ENCODE measurements around the gene FAM151B. TPM values are rescaled to one million over a fixed set of nuclear protein-coding genes. Genes with fewer than 3 reads are reported as not detected.
A peak's percentile ranks its signal among the peaks of the same experiment; 100 is the strongest.
"Not testable (repeated sequence)": the region's sequence is repeated elsewhere in the genome, so short reads cannot be mapped to it uniquely, and the experiment has no call there.

The FAM151B gene
- total and polyA plus RNA-seq, 5 donors from 2014 or later = 0.32 TPM; not detected in 4

GRCh38 chr5:80573062-80573461 lies 85.2 kb downstream of the FAM151B start:
- DNase-seq = no peak
- Mint-ChIP-seq H3K27me3 (peaks cover 47% of the 10 kb centered on the region), H3K9me3 (peaks cover 0 to 4% (median 0%) of the 10 kb centered on the region in 7 donors), H3K27ac (peak overlapping the region in 1 of 3 donors; percentile 45), H3K4me3 (no peak overlapping the region), H3K36me3 (no peaks in the 10 kb centered on the region), H3K4me1 (peaks cover 0 to 7% (median 3%) of the 10 kb centered on the region in 4 donors)
- Histone ChIP-seq H3K36me3 (ENCODE audit: control insufficient read depth, insufficient read depth, low read length) (no peaks in the 10 kb centered on the region), H3K9me3 (ENCODE audit: control insufficient read depth in 2 of 2, low read length in 2 of 2) (no peaks in the 10 kb centered on the region), H3K4me1 (ENCODE audit: control insufficient read depth, insufficient read depth, low read length, poor library complexity, severe bottlenecking) (peaks cover 14% of the 10 kb centered on the region), H3K27ac (ENCODE audit: insufficient read depth, low read length, poor library complexity, severe bottlenecking) (no peak overlapping the region), H3K27me3 (ENCODE audit: control insufficient read depth, insufficient read depth, low read length) (peaks cover 16% of the 10 kb centered on the region), H3K4me3 (ENCODE audit: low read depth, low read length) (no peak overlapping the region)
- ATAC-seq (ENCODE audit: low read depth in 2 of 2) = no peak

GRCh38 chr5:80576383-80576782 lies 88.5 kb downstream of the FAM151B start:
- Histone ChIP-seq H3K27me3 (ENCODE audit: control insufficient read depth, insufficient read depth, low read length) (peaks cover 12% of the 10 kb centered on the region), H3K4me3 (ENCODE audit: low read depth, low read length) (no peak overlapping the region), H3K36me3 (ENCODE audit: control insufficient read depth, insufficient read depth, low read length) (no peaks in the 10 kb centered on the region), H3K9me3 (ENCODE audit: control insufficient read depth in 2 of 2, low read length in 2 of 2) (no peaks in the 10 kb centered on the region), H3K27ac (ENCODE audit: insufficient read depth, low read length, poor library complexity, severe bottlenecking) (no peak overlapping the region), H3K4me1 (ENCODE audit: control insufficient read depth, insufficient read depth, low read length, poor library complexity, severe bottlenecking) (no peaks in the 10 kb centered on the region)
- DNase-seq (no peak), ATAC-seq (ENCODE audit: low read depth in 2 of 2) (no peak)
- peaks cover 0 to under 1% (median 0%) of the 10 kb centered on the region in 4 donors for H3K4me1 Mint-ChIP-seq
- peak overlapping the region in 1 of 3 donors; percentile 70 for H3K27ac Mint-ChIP-seq
- no peak overlapping the region for H3K4me3 Mint-ChIP-seq
- no peaks in the 10 kb centered on the region for H3K36me3 Mint-ChIP-seq
- peaks cover 0 to 2% (median 0%) of the 10 kb centered on the region in 7 donors for H3K9me3 Mint-ChIP-seq
- H3K27me3 Mint-ChIP-seq = peaks cover 39% of the 10 kb centered on the region

- H3K27me3 ChIP-seq (ENCODE audit: control insufficient read depth, insufficient read depth, low read length) = peaks cover 4% of the 10 kb centered on the region
- Mint-ChIP-seq H3K36me3 (no peaks in the 10 kb centered on the region), H3K4me1 (no peaks in the 10 kb centered on the region), H3K9me3 (peaks cover 0 to 2% (median 0%) of the 10 kb centered on the region in 7 donors), H3K27ac (no peak overlapping the region), H3K27me3 (peaks cover 30% of the 10 kb centered on the region), H3K4me3 (no peak overlapping the region)
- H3K27ac ChIP-seq (ENCODE audit: insufficient read depth, low read length, poor library complexity, severe bottlenecking) = no peak overlapping the region
- H3K9me3 ChIP-seq (ENCODE audit: control insufficient read depth in 2 of 2, low read length in 2 of 2) = no peaks in the 10 kb centered on the region
- H3K4me3 ChIP-seq (ENCODE audit: low read depth, low read length) = no peak overlapping the region
- no peaks in the 10 kb centered on the region for H3K36me3 ChIP-seq (ENCODE audit: control insufficient read depth, insufficient read depth, low read length)
- DNase-seq = no peak
- ATAC-seq (ENCODE audit: low read depth in 2 of 2) = no peak
- H3K4me1 ChIP-seq (ENCODE audit: control insufficient read depth, insufficient read depth, low read length, poor library complexity, severe bottlenecking) = no peaks in the 10 kb centered on the region
These were observed 89.8 kb downstream of the FAM151B start for GRCh38 chr5:80577707-80578106.

DNA sequence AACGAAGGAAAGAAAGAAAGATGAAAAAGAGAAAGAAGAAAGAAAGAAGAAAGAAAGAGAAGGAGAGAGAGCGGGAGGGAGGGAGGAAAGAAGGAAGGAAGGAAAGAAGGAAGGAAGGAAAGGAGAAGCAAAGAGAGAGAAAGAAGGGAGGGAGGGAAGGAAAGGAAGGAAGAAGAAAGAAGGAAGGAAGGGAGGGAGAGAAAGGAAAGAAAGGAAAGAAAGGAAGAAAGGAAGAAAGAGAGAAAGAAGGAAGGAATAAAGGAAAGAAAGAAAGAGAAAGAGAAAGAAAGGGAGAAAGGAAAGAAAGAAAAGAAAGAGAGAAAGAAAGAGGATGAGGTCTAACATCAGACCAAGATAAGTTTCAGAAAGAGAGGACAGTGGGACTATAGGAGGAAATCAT lies 91.2 kb downstream of the FAM151B start:
- H3K27ac Mint-ChIP-seq = no peak overlapping the region
- H3K27me3 Mint-ChIP-seq = peaks cover 27% of the 10 kb centered on the region
- H3K4me1 Mint-ChIP-seq = no peaks in the 10 kb centered on the region
- H3K4me3 Mint-ChIP-seq = no peak overlapping the region
- ATAC-seq (ENCODE audit: low read depth in 2 of 2) (no peak), DNase-seq (no peak)
- H3K36me3 Mint-ChIP-seq = peaks cover 4% of the 10 kb centered on the region
- Histone ChIP-seq H3K4me1 (ENCODE audit: control insufficient read depth, insufficient read depth, low read length, poor library complexity, severe bottlenecking) (no peaks in the 10 kb centered on the region), H3K4me3 (ENCODE audit: low read depth, low read length) (no peak overlapping the region), H3K9me3 (ENCODE audit: control insufficient read depth in 2 of 2, low read length in 2 of 2) (no peaks in the 10 kb centered on the region), H3K27ac (ENCODE audit: insufficient read depth, low read length, poor library complexity, severe bottlenecking) (no peak overlapping the region), H3K27me3 (ENCODE audit: control insufficient read depth, insufficient read depth, low read length) (peaks cover 4% of the 10 kb centered on the region), H3K36me3 (ENCODE audit: control insufficient read depth, insufficient read depth, low read length) (no peaks in the 10 kb centered on the region)
- H3K9me3 Mint-ChIP-seq = peaks cover 0 to 2% (median 0%) of the 10 kb centered on the region in 7 donors

GRCh38 chr5:80580291-80580690 lies 92.4 kb downstream of the FAM151B start:
- H3K27me3 ChIP-seq (ENCODE audit: control insufficient read depth, insufficient read depth, low read length); H3K27ac Mint-ChIP-seq; H3K36me3 ChIP-seq (ENCODE audit: control insufficient read depth, insufficient read depth, low read length); H3K4me3 Mint-ChIP-seq; H3K27ac ChIP-seq (ENCODE audit: insufficient read depth, low read length, poor library complexity, severe bottlenecking); H3K9me3 Mint-ChIP-seq; H3K4me1 Mint-ChIP-seq; H3K4me1 ChIP-seq (ENCODE audit: control insufficient read depth, insufficient read depth, low read length, poor library complexity, severe bottlenecking); DNase-seq; ATAC-seq (ENCODE audit: low read depth in 2 of 2); H3K4me3 ChIP-seq (ENCODE audit: low read depth, low read length); H3K9me3 ChIP-seq (ENCODE audit: control insufficient read depth in 2 of 2, low read length in 2 of 2); H3K36me3 Mint-ChIP-seq: not testable (repeated sequence)
- peaks cover 21% of the 10 kb centered on the region for H3K27me3 Mint-ChIP-seq

DNA sequence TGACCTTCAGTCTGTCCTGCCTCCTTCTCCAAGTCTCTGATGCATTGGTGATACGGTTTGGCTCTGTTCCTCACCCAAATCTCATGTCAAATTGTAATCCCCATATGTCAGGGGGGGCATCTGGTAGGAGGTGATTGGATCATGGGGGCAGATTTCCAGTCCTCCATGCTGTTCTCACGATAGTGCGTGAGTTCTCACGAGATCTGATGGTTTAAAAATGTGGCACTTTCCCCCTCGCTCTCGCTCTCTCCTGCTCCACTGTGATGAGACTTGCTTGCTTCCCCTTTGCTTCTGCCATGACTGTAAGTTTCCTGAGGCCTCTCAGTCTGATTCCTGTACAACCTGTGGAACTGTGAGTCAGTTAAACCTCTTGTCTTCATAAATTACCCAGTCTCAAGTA lies 96.9 kb downstream of the FAM151B start:
- no peaks in the 10 kb centered on the region for H3K9me3 ChIP-seq (ENCODE audit: control insufficient read depth in 2 of 2, low read length in 2 of 2)
- no peaks in the 10 kb centered on the region for H3K4me1 ChIP-seq (ENCODE audit: control insufficient read depth, insufficient read depth, low read length, poor library complexity, severe bottlenecking)
- no peak for ATAC-seq (ENCODE audit: low read depth in 2 of 2)
- H3K4me3 ChIP-seq (ENCODE audit: low read depth, low read length) = no peak overlapping the region
- peaks cover 4% of the 10 kb centered on the region for H3K27me3 Mint-ChIP-seq
- no peaks in the 10 kb centered on the region for H3K4me1 Mint-ChIP-seq
- no peak for DNase-seq
- peaks cover 0 to 3% (median 0%) of the 10 kb centered on the region in 7 donors for H3K9me3 Mint-ChIP-seq
- peaks cover 4% of the 10 kb centered on the region for H3K36me3 Mint-ChIP-seq
- no peak overlapping the region for H3K27ac ChIP-seq (ENCODE audit: insufficient read depth, low read length, poor library complexity, severe bottlenecking)
- no peak overlapping the region for H3K27ac Mint-ChIP-seq
- no peaks in the 10 kb centered on the region for H3K27me3 ChIP-seq (ENCODE audit: control insufficient read depth, insufficient read depth, low read length)
- no peak overlapping the region for H3K4me3 Mint-ChIP-seq
- H3K36me3 ChIP-seq (ENCODE audit: control insufficient read depth, insufficient read depth, low read length) = no peaks in the 10 kb centered on the region

DNA sequence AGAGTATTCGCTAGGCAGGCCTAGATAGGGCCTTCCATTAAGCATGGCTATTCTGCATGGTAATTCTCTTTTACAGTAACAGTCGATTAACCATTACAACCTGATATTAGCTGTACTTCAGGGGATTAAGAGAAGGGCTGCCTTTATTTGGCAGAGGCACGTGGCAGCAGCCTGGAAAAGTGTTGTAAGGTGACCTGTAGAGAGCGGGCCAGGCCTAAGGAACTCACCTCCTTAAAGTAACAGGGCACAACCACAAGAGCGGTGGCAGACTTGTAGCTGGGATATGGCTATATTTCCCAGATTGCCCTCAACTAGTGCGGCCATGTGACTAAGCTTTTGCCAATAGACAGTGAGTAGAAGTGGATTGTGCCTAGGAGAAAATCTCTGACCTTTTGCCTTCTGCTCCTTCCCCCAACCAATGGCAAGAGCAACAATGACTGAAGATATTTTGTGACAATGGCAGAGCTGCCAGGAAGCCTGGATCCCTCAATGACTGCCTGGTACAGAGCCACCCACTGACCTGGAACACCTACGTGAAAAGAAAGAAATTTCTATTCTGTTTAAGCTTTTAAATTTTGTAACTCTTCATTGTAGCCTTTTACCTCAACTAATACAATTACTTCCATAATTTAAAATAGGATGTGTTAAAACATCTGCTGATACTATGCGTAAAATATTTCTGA lies 101.1 kb downstream of the FAM151B start:
- peaks cover 0 to 3% (median 0%) of the 10 kb centered on the region in 7 donors for H3K9me3 Mint-ChIP-seq
- H3K27ac Mint-ChIP-seq = no peak overlapping the region
- ATAC-seq (ENCODE audit: low read depth in 2 of 2) = no peak
- Histone ChIP-seq H3K27ac (ENCODE audit: insufficient read depth, low read length, poor library complexity, severe bottlenecking) (no peak overlapping the region), H3K27me3 (ENCODE audit: control insufficient read depth, insufficient read depth, low read length) (peaks cover 4% of the 10 kb centered on the region), H3K9me3 (ENCODE audit: control insufficient read depth in 2 of 2, low read length in 2 of 2) (no peaks in the 10 kb centered on the region), H3K4me3 (ENCODE audit: low read depth, low read length) (no peak overlapping the region), H3K36me3 (ENCODE audit: control insufficient read depth, insufficient read depth, low read length) (no peaks in the 10 kb centered on the region), H3K4me1 (ENCODE audit: control insufficient read depth, insufficient read depth, low read length, poor library complexity, severe bottlenecking) (no peaks in the 10 kb centered on the region)
- H3K36me3 Mint-ChIP-seq = no peaks in the 10 kb centered on the region
- DNase-seq = no peak
- no peaks in the 10 kb centered on the region for H3K4me1 Mint-ChIP-seq
- H3K4me3 Mint-ChIP-seq = no peak overlapping the region
- peaks cover 4% of the 10 kb centered on the region for H3K27me3 Mint-ChIP-seq

GRCh38 chr5:80590766-80591165 lies 102.9 kb downstream of the FAM151B start:
- Mint-ChIP-seq H3K36me3 (no peaks in the 10 kb centered on the region), H3K27ac (no peak overlapping the region), H3K9me3 (no peaks in the 10 kb centered on the region), H3K4me1 (no peaks in the 10 kb centered on the region), H3K27me3 (peaks cover 4% of the 10 kb centered on the region), H3K4me3 (no peak overlapping the region)
- Histone ChIP-seq H3K27me3 (ENCODE audit: control insufficient read depth, insufficient read depth, low read length) (peaks cover 4% of the 10 kb centered on the region), H3K4me3 (ENCODE audit: low read depth, low read length) (no peak overlapping the region), H3K36me3 (ENCODE audit: control insufficient read depth, insufficient read depth, low read length) (no peaks in the 10 kb centered on the region), H3K27ac (ENCODE audit: insufficient read depth, low read length, poor library complexity, severe bottlenecking) (no peak overlapping the region), H3K4me1 (ENCODE audit: control insufficient read depth, insufficient read depth, low read length, poor library complexity, severe bottlenecking) (no peaks in the 10 kb centered on the region), H3K9me3 (ENCODE audit: control insufficient read depth in 2 of 2, low read length in 2 of 2) (no peaks in the 10 kb centered on the region)
- ATAC-seq (ENCODE audit: low read depth in 2 of 2) = no peak
- no peak for DNase-seq
